ENCODE data around the gene RNU6-7. TPM values are rescaled to one million over a fixed set of nuclear protein-coding genes. Genes with fewer than 3 reads are reported as not detected.

The RNU6-7 gene
- total RNA-seq, 1 donor from 2014 or later, result not detected

GRCh38 chr14:32205554-32205953 is 3.7 kb downstream of the RNU6-7 start:
- no peak for DNase-seq (ENCODE audit: low spot score)

- no peak for DNase-seq (ENCODE audit: low spot score)
These were observed 4.1 kb downstream of the RNU6-7 start for GRCh38 chr14:32205984-32206383.

GRCh38 chr14:32206552-32206951 is 4.7 kb downstream of the RNU6-7 start:
- no peak for DNase-seq (ENCODE audit: low spot score)

- no peak for DNase-seq (ENCODE audit: low spot score)
These were observed 6.6 kb downstream of the RNU6-7 start for GRCh38 chr14:32208490-32208889.

- no peak for DNase-seq (ENCODE audit: low spot score)
These were observed 7.6 kb downstream of the RNU6-7 start for GRCh38 chr14:32209471-32209870.

GRCh38 chr14:32211068-32211404 is 9.2 kb downstream of the RNU6-7 start:
- DNase-seq (ENCODE audit: low spot score), result no peak

- DNase-seq (ENCODE audit: low spot score), result no peak
These were observed 11.0 kb downstream of the RNU6-7 start for GRCh38 chr14:32212833-32213232.

GRCh38 chr14:32217301-32217700 is 15.5 kb downstream of the RNU6-7 start:
- no peak for DNase-seq (ENCODE audit: low spot score)

GRCh38 chr14:32224737-32225377 is 23.0 kb downstream of the RNU6-7 start:
- DNase-seq (ENCODE audit: low spot score), result peak; percentile 94

GRCh38 chr14:32225378-32225920 is 23.6 kb downstream of the RNU6-7 start:
- DNase-seq (ENCODE audit: low spot score), result no peak

- DNase-seq (ENCODE audit: low spot score), result peak; percentile 69
These were observed 24.2 kb downstream of the RNU6-7 start for GRCh38 chr14:32226056-32226455.

GRCh38 chr14:32230181-32230580 is 28.3 kb downstream of the RNU6-7 start:
- DNase-seq (ENCODE audit: low spot score), result peak; percentile 23

GRCh38 chr14:32230695-32231280 is 28.9 kb downstream of the RNU6-7 start:
- DNase-seq (ENCODE audit: low spot score), result peak; percentile 83

- DNase-seq (ENCODE audit: low spot score), result no peak
These were observed 30.6 kb downstream of the RNU6-7 start for GRCh38 chr14:32232481-32232880.

- no peak for DNase-seq (ENCODE audit: low spot score)
These were observed 31.4 kb downstream of the RNU6-7 start for GRCh38 chr14:32233260-32233659.

- no peak for DNase-seq (ENCODE audit: low spot score)
These were observed 42.6 kb downstream of the RNU6-7 start for GRCh38 chr14:32244404-32244803.

- no peak for DNase-seq (ENCODE audit: low spot score)
These were observed 44.9 kb downstream of the RNU6-7 start for GRCh38 chr14:32246751-32247150.

- peak; percentile 12 for DNase-seq (ENCODE audit: low spot score)
These were observed 47.5 kb downstream of the RNU6-7 start for GRCh38 chr14:32249371-32249770.

GRCh38 chr14:32249780-32250179 is 47.9 kb downstream of the RNU6-7 start:
- DNase-seq (ENCODE audit: low spot score), result no peak

- no peak for DNase-seq (ENCODE audit: low spot score)
These were observed 48.8 kb downstream of the RNU6-7 start for GRCh38 chr14:32250681-32251080.

- DNase-seq (ENCODE audit: low spot score), result no peak
These were observed 49.7 kb downstream of the RNU6-7 start for GRCh38 chr14:32251530-32251929.

All from umbilical cord (tissue), 2 donors.